HepG2 (cell line): Measurements from ENCODE around the gene WASHC3.

Source experiments
- ATF1 ChIP-seq: IDR thresholded peaks from 2 replicates; pipeline ENCODE4 v1.6.1; 2016; ENCODE audit warnings: mild to moderate bottlenecking, control low read depth
- BHLHE40 ChIP-seq: IDR thresholded peaks from 2 replicates; pipeline ENCODE4 v1.6.1; 2011; ENCODE audit warnings: low read length, improper control_type of control experiment
- CHD2 ChIP-seq: IDR thresholded peaks from 2 replicates; pipeline ENCODE4 v1.6.1; 2011; ENCODE audit warnings: low read depth, low read length, improper control_type of control experiment
- CTCF ChIP-seq: sonication (generic); formaldehyde crosslinking; IDR thresholded peaks from 2 replicates; pipeline ENCODE4 v1.5.0; 2020; ENCODE audit warnings: mild to moderate bottlenecking, missing genetic modification reagents, moderate library complexity
- PBX3 ChIP-seq: sonication (generic); formaldehyde crosslinking; IDR thresholded peaks from 2 replicates; pipeline ENCODE4 v1.8.1; 2023; ENCODE audit warnings: missing genetic modification reagents, inconsistent platforms, borderline replicate concordance
- POLR2A ChIP-seq, 2 experiments: IDR thresholded peaks; 2 replicates each; pipeline ENCODE4 v1.6.1; 2011; ENCODE audit warnings: low read depth in 2 of 2, low read length in 2 of 2, mild to moderate bottlenecking in 1 of 2, moderate library complexity in 1 of 2; ENCODE audit not compliant: insufficient read depth in 1 of 2
- ZBTB20 ChIP-seq: sonication (generic); formaldehyde crosslinking; IDR thresholded peaks from 2 replicates; pipeline ENCODE4 v1.8.1; 2023; ENCODE audit warnings: missing genetic modification reagents, low read depth, mild to moderate bottlenecking, borderline replicate concordance
- ZFP82 ChIP-seq: sonication (generic); formaldehyde crosslinking; IDR thresholded peaks from 2 replicates; pipeline ENCODE4 v1.5.1; 2020; ENCODE audit warnings: mild to moderate bottlenecking, missing genetic modification reagents, borderline replicate concordance
- ZNF101 ChIP-seq: sonication (generic); formaldehyde crosslinking; IDR thresholded peaks from 2 replicates; pipeline ENCODE4 v1.4.0; 2020; ENCODE audit warnings: mild to moderate bottlenecking, low read depth, missing genetic modification reagents, borderline replicate concordance
- ZNF224 ChIP-seq: sonication (generic); formaldehyde crosslinking; IDR thresholded peaks from 2 replicates; pipeline ENCODE4 v1.5.0; 2020; ENCODE audit warnings: mild to moderate bottlenecking, missing genetic modification reagents
- ZNF263 ChIP-seq: sonication (generic); formaldehyde crosslinking; IDR thresholded peaks from 2 replicates; pipeline ENCODE4 v1.4.0; 2020; ENCODE audit warnings: missing genetic modification reagents
- ZNF543 ChIP-seq: sonication (generic); formaldehyde crosslinking; IDR thresholded peaks from 2 replicates; pipeline ENCODE4 v1.4.0; 2020; ENCODE audit warnings: mild to moderate bottlenecking, missing genetic modification reagents
- ZNF639 ChIP-seq: conservative IDR thresholded peaks from 2 replicates; pipeline ENCODE4 v1.6.1; 2018; ENCODE audit warnings: missing genetic modification reagents

- TF ChIP-seq POLR2A (IDR thresholded peaks at IDR 0.05; ENCODE audit: insufficient read depth in 1 of 2, low read depth in 2 of 2, low read length in 2 of 2) (no peak), ATF1 (CRISPR knock-in tag) (no peak), PBX3 (CRISPR knock-in tag) (no peak), ZFP82 (no peak), ZNF263 (CRISPR knock-in tag) (no peak), ZNF543 (CRISPR knock-in tag) (no peak), BHLHE40 (no peak), CTCF (no peak), ZBTB20 (no peak), ZNF101 (CRISPR knock-in tag) (no peak), CHD2 (no peak), ZNF224 (CRISPR knock-in tag) (no peak), ZNF639 (no peak)
Observed at GRCh38 chr12:102093319-102093718, 31.5 kb upstream of the WASHC3 start.
